ENCODE measurements around the gene DENND1B. TPM values are rescaled to one million over a fixed set of nuclear protein-coding genes. Genes with fewer than 3 reads are reported as not detected.
A peak's percentile ranks its signal among the peaks of the same experiment; 100 is the strongest.

The DENND1B gene
- 10 to 100 TPM in 3 of 4 donors, 1 to 10 TPM in 1; 1.8 to 37.5 (median 19.5) TPM for total RNA-seq

- Histone ChIP-seq H3K36me3 (no peaks in the 10 kb centered on the region), H3K9me3 (no peaks in the 10 kb centered on the region), H3K4me1 (no peaks in the 10 kb centered on the region), H3K4me3 (peak within 1 kb of the TSS; percentile 35 to 63), H3K27ac (peak within 1 kb of the TSS; percentile 85 to 91), H3K27me3 (no peaks in the 10 kb centered on the region)
- TF ChIP-seq POLR2A (IDR thresholded peaks at IDR 0.05) = peak in 1 of 2 donors; percentile 27
- TF ChIP-seq, protein P1, sequence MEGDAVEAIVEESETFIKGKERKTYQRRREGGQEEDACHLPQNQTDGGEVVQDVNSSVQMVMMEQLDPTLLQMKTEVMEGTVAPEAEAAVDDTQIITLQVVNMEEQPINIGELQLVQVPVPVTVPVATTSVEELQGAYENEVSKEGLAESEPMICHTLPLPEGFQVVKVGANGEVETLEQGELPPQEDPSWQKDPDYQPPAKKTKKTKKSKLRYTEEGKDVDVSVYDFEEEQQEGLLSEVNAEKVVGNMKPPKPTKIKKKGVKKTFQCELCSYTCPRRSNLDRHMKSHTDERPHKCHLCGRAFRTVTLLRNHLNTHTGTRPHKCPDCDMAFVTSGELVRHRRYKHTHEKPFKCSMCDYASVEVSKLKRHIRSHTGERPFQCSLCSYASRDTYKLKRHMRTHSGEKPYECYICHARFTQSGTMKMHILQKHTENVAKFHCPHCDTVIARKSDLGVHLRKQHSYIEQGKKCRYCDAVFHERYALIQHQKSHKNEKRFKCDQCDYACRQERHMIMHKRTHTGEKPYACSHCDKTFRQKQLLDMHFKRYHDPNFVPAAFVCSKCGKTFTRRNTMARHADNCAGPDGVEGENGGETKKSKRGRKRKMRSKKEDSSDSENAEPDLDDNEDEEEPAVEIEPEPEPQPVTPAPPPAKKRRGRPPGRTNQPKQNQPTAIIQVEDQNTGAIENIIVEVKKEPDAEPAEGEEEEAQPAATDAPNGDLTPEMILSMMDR (IDR thresholded peaks at IDR 0.05) = peak in 1 of 4 experiments; percentile 8
- intact Hi-C loops (cut with DNase I; ENCODE audit: low total_unique reads) = no loop called here
- DNase-seq = peak; percentile 43 to 44
These were observed at the start of gene DENND1B for GRCh38 chr1:197775282-197776262. Gene DENND1B (minus strand): TSS chr1:197775480. CDS start chr1:197775155, 325 bp downstream.

- Histone ChIP-seq H3K27me3 (no peaks in the 10 kb centered on the region), H3K4me1 (no peaks in the 10 kb centered on the region), H3K36me3 (no peaks in the 10 kb centered on the region), H3K27ac (no peak overlapping the region), H3K4me3 (no peak overlapping the region), H3K9me3 (no peaks in the 10 kb centered on the region)
- intact Hi-C loops (cut with DNase I; ENCODE audit: low total_unique reads) = no loop called here
- no peak for DNase-seq
- TF ChIP-seq POLR2A (IDR thresholded peaks at IDR 0.05) = no peak
- TF ChIP-seq, protein P1 (IDR thresholded peaks at IDR 0.05) = no peak
These were observed 39.0 kb upstream of the DENND1B start for GRCh38 chr1:197814306-197814705.

GRCh38 chr1:197813741-197814140 is 38.5 kb upstream of the DENND1B start:
- intact Hi-C loops (cut with DNase I; ENCODE audit: low total_unique reads) = no loop called here
- Histone ChIP-seq H3K27ac (no peak overlapping the region), H3K4me3 (no peak overlapping the region), H3K4me1 (no peaks in the 10 kb centered on the region), H3K36me3 (no peaks in the 10 kb centered on the region), H3K9me3 (no peaks in the 10 kb centered on the region), H3K27me3 (no peaks in the 10 kb centered on the region)
- TF ChIP-seq, protein P1 (IDR thresholded peaks at IDR 0.05) = no peak
- no peak for TF ChIP-seq POLR2A (IDR thresholded peaks at IDR 0.05)
- DNase-seq = no peak

DNA sequence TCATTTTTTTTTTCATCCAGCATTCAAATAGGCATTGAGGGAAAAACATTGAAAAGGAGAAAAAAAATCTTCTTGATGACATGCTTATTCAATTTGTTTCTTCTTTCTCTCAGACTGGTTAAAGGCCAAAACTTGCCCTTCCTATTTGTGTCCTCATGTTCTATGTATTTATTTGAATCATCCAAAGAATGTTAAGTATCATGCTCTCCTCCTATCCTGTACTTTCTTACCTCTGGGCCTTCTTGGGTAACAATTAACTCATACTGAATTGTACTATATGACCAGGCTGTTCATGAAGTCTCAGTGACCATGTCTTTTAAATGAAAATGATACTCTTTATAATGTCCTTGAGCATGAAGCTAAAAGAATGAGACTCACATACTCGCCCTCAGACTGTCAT is 36.5 kb upstream of the DENND1B start:
- no peaks in the 10 kb centered on the region for H3K9me3 ChIP-seq
- no peaks in the 10 kb centered on the region for H3K4me1 ChIP-seq
- TF ChIP-seq POLR2A (IDR thresholded peaks at IDR 0.05) = no peak
- TF ChIP-seq, protein P1 (IDR thresholded peaks at IDR 0.05) = no peak
- H3K27ac ChIP-seq = no peak overlapping the region
- no peaks in the 10 kb centered on the region for H3K36me3 ChIP-seq
- H3K4me3 ChIP-seq = no peak overlapping the region
- H3K27me3 ChIP-seq = no peaks in the 10 kb centered on the region
- intact Hi-C loops (cut with DNase I; ENCODE audit: low total_unique reads) = no loop called here
- DNase-seq = no peak

GRCh38 chr1:197810812-197811211 is 35.5 kb upstream of the DENND1B start:
- Histone ChIP-seq H3K4me1 (no peaks in the 10 kb centered on the region), H3K9me3 (no peaks in the 10 kb centered on the region), H3K27me3 (no peaks in the 10 kb centered on the region), H3K27ac (no peak overlapping the region), H3K4me3 (no peak overlapping the region), H3K36me3 (no peaks in the 10 kb centered on the region)
- intact Hi-C loops (cut with DNase I; ENCODE audit: low total_unique reads) = no loop called here
- TF ChIP-seq POLR2A (IDR thresholded peaks at IDR 0.05) = no peak
- TF ChIP-seq, protein P1 (IDR thresholded peaks at IDR 0.05) = no peak
- DNase-seq = no peak
